HFF-Myc (cell line): ENCODE data around the gene NAPG.
"Not testable (repeated sequence)": the region's sequence is repeated elsewhere in the genome, so short reads cannot be mapped to it uniquely, and the experiment has no call there.

Experiments
- DNase-seq: peaks from one replicate; pipeline ENCODE4 v3.0.0-alpha.2; 2011; ENCODE audit warnings: low read depth; ENCODE audit errors: extremely low read depth
- H3K4me3 ChIP-seq: replicated peaks from 2 replicates; pipeline ENCODE4 v1.5.1; 2011; ENCODE audit warnings: low read depth, mild to moderate bottlenecking, control low read depth, low read length
- TF ChIP-seq, protein P1 (sequence below): IDR thresholded peaks from 2 replicates; pipeline ENCODE4 v1.5.1; 2012; ENCODE audit warnings: mild to moderate bottlenecking, low read depth, low read length, control low read depth; ENCODE audit errors: missing control alignments

The NAPG gene

DNA sequence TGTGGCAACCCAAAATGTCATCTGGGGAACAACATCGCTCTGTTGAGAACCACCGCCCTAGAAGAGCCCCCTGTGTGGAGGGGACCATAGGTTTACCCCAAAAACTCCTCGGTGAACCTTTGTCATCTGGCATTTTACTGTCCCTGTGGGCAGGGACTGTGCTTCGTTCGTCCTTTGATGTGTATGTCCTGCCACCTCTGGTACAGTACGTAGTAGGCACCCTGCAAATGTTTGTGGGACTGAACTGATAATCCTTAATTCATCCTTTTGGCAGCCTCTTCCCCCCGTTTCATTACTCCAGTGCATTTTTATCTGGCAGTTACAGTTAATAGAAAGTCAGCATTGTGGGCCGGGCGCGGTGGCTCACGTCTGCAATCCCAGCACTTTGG lies 728 bp downstream of the NAPG start:
- DNase-seq = no peak
- TF ChIP-seq, protein P1, sequence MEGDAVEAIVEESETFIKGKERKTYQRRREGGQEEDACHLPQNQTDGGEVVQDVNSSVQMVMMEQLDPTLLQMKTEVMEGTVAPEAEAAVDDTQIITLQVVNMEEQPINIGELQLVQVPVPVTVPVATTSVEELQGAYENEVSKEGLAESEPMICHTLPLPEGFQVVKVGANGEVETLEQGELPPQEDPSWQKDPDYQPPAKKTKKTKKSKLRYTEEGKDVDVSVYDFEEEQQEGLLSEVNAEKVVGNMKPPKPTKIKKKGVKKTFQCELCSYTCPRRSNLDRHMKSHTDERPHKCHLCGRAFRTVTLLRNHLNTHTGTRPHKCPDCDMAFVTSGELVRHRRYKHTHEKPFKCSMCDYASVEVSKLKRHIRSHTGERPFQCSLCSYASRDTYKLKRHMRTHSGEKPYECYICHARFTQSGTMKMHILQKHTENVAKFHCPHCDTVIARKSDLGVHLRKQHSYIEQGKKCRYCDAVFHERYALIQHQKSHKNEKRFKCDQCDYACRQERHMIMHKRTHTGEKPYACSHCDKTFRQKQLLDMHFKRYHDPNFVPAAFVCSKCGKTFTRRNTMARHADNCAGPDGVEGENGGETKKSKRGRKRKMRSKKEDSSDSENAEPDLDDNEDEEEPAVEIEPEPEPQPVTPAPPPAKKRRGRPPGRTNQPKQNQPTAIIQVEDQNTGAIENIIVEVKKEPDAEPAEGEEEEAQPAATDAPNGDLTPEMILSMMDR = no peak
- H3K4me3 ChIP-seq = peak overlapping the region; percentile 93

DNA sequence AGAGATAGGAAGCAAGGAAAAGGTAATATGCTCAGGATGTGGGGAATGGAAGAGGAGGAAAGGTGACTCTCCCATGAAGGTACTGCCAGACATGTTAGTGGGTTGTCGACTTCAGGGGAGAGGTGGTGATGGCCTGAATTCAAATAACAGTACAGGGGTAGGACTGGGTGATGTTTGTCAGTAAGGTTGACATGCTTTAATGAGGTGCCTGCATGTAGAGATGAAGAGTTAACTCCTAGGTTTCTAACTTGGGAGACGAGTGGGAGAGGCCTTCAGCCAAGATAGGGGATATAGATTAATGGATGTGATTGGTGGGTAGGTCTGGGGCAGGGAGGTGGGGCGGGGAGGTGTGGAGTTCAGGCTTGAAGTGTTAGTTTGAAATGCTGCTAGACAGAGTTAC lies 2.6 kb downstream of the NAPG start:
- TF ChIP-seq, protein P1 = no peak
- H3K4me3 ChIP-seq = no peak overlapping the region
- DNase-seq = no peak

- TF ChIP-seq, protein P1 = no peak
- DNase-seq = no peak
- no peak overlapping the region for H3K4me3 ChIP-seq
Measured at GRCh38 chr18:10530002-10530401, 4.2 kb downstream of the NAPG start.

DNA sequence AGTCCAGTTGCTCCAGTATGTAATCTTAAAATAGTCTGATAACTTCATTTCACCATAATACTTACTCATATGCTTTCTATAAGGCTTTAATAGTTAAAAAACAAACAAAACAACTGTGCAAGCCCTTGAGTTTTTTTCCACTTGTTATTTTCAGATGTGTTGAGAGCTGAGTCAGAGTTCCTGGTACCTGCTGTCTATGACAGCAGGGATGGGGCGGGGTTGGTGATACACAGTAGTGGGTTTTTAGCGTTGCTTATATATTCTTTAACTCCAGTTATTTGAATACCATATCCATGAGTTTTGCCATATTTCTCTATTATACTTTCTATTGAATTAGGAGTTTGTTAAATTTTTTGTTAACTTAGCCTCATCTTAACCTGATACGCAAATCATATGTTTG lies 5.0 kb downstream of the NAPG start:
- TF ChIP-seq, protein P1 = no peak
- no peak for DNase-seq

DNA sequence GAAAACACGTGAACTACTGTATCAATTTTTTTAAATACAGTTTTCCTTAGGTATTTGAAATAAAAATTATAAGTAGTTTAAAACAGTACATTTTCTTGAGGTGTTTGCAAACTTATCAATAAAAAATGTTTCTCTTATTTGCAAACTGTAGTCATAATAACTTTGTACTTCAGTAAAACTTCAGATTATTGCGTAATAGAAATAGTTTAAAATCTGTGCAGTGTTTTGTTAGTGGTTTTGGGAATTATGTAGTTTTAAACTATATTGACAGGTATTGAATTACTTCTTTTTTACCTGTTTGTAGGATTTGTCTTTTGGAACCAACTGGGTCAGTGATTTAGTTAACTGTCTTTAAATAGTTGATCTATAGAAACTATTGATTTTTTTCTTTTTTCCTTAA lies 7.3 kb downstream of the NAPG start:
- TF ChIP-seq, protein P1 = no peak
- DNase-seq = no peak
- H3K4me3 ChIP-seq = no peak overlapping the region

More for the DNA sequence above, 5.0 kb downstream of the NAPG start:
- H3K4me3 ChIP-seq = no peak overlapping the region

DNA sequence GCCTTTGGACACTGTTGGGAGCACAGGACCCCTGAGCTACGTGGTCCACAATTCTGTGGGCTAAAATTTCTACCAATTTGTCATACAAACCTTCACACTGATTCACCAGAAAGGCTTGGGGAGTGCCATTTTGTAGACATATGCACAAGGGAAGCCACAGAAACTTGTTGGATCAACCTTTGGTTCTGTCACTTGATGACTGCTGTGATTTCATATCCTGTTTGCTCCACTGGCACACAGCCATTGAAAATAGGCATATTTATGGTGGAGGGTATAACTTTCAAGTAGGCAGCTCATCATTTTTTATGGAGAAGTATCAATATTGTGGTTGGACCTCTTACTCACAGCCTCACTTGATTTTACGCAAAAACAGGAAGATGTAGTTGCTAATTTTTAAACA lies 10.5 kb downstream of the NAPG start:
- no peak for DNase-seq
- TF ChIP-seq, protein P1 = no peak
- H3K4me3 ChIP-seq = no peak overlapping the region

DNA sequence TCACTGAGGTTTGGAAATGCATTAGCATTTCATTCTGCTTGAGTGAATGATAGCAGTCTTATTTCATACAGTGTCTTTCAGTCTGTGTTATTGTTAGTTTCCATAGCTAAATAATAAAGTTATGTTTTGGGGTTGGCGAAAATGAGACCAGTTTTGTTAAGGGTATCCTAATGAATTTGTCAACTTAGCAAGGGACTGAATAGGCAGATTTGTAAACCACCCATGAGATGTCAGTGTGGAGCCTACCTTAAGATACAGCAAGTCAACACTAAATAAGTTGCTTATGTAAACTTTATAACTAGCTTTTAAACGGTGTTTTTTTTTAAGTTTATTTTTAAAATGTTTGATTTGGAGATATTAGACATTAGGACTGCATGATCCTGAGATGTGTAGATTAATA lies 11.9 kb downstream of the NAPG start:
- no peak overlapping the region for H3K4me3 ChIP-seq
- DNase-seq = no peak
- TF ChIP-seq, protein P1 = no peak

DNA sequence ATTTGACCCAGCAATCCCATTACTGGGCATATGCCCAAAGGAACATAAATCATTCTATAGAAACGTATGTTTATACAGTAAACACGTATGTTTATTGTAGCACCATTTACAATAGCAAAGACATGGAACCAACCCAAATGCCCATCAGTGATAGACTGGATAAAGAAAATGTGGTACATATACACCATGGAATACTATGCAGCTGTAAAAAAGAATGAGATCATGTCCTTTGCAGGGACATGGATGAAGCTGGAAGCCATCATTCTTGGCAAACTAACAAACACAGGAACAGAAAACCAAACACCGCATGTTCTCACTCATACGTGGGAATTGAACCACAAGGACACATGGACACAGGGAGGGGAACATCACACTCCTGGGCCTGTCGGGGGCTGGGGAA lies 13.3 kb downstream of the NAPG start:
- not testable (repeated sequence) for H3K4me3 ChIP-seq

More for the DNA sequence above, 13.3 kb downstream of the NAPG start:
- DNase-seq = not testable (repeated sequence)
